HG03175 (cell line): ENCODE measurements around the gene CLRN2.
"Not testable (repeated sequence)": the region's sequence is repeated elsewhere in the genome, so short reads cannot be mapped to it uniquely, and the experiment has no call there.

ENCODE experiments used
- ATAC-seq: cut with Tn5 transposase; IDR thresholded peaks from one replicate; pipeline ENCODE4 v1.9.1; 2021; ENCODE audit warnings: mild to moderate bottlenecking, moderate library complexity; ENCODE audit not compliant: unreplicated experiment

Gene CLRN2

DNA sequence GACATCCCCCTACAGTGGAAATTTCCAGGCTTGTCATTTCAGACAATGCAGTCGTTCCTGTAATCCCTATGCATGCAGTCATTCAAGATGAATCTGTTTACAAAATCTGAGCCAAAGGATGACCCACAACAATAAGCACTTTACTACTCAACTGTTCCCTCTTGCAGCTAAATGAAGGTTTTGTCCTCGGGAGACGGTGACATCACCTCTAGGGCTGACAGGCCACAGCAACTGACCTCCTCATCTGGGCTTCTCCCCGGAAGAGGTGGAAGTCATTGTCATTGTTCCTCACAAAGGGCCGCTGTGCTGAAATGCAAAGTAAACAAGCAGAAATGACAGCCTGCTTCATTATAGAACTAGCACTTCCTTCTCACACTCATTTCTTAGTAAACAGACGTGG is 29.2 kb downstream of the CLRN2 start:
- no peak for ATAC-seq

DNA sequence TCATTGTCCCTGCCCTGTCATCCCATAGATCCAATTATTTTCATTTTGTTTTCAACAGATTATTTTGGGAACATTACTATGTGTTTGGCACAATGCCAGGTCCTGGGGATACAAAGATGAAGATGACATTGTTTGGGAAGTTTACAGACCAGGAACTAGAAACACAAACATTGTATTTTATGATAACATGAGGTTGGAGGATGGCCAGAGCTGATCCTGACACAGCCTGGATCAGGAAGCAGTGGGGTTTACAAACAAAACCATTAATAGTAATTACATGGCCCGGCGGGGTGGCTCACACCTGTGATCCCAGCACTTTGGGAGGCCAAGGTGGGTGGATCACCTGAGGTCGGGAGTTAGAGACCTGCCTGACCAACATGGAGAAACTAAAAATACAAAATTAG is 29.9 kb downstream of the CLRN2 start:
- no peak for ATAC-seq

DNA sequence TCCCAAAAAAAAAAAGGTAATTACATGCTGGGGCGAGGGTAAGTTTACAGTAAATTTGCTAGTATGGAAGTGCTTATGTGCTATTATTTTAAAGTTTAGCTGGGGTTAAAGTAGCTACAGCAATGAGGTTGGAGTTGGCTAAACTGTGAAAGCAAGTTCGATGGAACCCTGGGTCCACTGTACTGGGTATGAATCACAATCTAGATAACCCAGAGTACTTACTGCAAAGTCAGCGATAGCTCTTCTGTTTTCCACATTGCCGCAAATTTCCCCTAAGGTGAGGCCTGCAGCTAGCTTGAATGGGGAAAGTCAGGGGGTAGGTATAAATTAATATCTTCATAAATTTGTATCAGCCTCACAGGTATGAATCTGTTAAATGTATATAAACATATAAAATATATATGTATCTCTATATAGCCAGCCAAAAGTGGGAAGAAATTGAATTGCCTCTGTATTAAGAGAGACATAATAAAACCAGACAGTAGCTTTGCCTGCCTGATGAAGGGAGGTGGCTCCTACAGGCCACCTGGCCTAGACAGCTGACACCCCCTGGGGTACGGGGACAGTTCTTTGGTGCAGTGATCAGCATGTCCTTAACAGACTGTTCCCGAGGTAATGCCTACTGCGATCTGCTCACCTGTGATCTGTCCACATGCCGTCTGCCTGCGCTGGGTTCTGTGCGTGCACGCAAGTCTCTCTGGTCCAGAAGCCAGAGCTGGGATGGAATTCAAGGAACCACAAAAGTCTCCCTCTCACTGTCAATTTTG is 30.6 kb downstream of the CLRN2 start:
- ATAC-seq: no peak

DNA sequence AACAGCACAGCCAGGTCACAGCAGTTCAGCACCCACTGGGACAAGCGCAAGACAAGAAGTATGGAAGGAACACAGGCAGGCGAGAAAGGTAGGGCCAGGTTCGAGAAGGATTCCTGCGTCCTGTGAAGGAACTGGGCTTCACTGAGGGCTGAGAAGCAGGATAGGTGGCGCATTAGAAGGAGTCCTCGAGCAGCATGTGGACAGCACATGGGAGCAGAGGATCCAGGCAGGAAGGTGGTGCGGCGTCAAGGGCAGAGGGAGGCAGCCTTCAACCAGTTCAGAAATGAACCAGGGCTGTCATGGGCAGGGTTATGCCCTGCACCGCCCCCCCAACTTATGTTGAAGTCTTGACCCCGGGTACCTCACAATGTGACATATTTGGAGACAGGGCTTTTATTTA is 31.3 kb downstream of the CLRN2 start:
- no peak for ATAC-seq

DNA sequence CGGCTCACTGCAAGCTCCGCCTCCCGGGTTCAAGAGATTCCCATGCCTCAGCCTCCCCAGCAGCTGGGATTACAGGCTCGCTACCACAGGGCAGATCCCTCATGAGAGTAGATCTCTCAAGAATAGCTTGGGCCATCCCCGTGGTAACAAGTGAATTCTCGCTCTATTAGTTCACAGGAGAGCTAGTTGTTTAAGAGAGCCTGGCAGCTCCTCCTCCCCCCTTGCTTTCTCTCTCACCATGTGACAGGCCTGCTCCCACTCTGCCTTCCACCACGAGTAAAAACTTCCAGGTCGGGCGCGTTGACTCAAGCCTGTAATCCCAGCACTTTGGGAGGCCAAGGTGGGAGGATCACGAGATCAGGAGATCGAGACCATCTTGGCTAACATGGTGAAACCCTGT is 31.7 kb downstream of the CLRN2 start:
- ATAC-seq: no peak

DNA sequence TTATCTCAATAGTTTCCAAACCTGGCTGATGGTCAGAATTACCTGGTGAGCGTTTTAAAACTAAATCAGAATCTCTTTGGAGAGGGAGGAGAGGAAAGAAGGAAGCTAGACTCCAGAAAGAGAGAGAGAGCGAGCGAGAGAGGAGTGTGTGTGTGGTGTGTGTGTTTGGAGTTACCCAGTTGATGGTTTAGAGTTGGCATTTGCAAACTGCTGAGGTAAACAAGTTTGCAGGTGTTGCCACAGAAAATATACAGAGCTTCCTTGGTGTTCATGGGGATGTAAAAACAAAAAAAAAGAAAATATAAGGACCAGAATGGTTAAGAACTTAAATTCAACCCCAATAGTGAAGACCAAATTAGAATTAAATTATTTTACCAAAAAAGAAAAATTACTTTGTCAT is 35.6 kb downstream of the CLRN2 start:
- no peak for ATAC-seq

DNA sequence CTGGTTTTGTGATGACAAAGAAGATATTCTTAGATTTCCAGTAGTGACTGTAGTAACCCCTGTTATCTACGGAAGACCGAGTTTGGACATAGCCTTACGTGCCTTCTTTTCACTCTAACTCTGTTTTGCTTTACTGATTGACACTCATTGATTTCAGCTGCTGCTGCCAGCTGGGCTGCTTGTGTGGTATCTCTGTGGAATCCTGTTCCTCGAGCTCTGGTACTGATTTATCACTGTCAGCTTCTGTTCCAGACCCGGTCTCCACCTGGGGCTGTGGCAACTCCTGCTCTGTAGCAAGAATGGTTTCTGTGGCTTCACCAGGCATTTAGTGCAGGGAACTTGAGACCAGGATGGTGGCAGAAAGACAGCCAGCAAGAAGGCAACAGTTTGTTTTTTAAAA is 37.5 kb downstream of the CLRN2 start:
- ATAC-seq: no peak

DNA sequence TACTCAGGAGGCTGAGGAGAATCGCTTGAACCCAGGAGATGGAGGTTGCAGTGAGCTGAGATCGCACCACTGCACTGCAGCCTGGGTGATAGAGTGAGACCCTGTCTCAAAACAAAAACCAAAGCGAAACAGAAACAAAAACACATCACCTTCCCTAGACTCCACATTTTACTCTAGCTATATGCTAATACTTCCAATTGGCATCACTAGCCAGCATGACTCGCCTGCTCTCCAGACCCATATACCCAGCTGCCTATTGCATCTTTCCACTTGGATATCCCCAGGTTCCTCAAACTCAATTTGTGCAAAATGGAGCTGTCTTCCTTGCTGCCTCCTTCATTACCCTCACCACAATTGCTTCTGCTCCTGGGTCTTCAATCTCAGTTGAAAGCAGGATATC is 39.6 kb downstream of the CLRN2 start:
- no peak for ATAC-seq

DNA sequence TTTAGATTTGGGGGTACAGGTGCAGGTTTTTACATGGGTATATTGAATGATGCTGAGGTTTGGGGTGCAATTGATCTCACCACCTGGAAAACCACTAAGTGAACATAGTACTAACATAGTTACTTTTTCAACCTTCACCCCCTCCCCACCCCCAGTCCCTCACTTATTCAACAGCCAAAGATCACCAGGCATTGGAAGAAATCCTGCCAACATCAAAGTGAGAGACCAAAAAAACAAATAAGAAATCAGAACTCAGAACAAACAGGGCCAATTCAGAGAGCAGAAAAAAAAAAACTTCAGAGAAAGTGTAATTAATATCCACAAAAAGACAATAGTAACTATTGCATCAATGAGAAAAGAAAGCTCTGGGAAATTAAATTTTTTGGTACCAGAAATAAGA is 41.5 kb downstream of the CLRN2 start:
- ATAC-seq: no peak

DNA sequence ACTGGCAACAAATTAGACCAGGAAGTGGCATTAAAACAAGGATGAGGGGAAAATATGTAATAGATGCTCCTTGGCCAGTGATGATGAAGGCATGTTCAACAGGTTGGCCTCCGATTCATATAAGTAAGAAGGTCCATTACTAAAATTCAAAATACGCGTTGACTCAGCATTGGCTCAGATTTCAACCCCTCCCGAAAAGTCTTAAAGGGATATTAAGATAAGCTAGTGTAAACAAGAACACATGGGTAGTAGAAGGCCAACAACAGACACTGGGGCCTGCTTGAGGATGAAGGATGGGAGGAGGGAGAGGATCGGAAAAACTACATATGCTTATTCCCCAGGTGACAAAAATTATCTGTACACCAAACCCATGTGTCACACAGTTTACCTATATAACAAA is 42.9 kb downstream of the CLRN2 start:
- no peak for ATAC-seq

DNA sequence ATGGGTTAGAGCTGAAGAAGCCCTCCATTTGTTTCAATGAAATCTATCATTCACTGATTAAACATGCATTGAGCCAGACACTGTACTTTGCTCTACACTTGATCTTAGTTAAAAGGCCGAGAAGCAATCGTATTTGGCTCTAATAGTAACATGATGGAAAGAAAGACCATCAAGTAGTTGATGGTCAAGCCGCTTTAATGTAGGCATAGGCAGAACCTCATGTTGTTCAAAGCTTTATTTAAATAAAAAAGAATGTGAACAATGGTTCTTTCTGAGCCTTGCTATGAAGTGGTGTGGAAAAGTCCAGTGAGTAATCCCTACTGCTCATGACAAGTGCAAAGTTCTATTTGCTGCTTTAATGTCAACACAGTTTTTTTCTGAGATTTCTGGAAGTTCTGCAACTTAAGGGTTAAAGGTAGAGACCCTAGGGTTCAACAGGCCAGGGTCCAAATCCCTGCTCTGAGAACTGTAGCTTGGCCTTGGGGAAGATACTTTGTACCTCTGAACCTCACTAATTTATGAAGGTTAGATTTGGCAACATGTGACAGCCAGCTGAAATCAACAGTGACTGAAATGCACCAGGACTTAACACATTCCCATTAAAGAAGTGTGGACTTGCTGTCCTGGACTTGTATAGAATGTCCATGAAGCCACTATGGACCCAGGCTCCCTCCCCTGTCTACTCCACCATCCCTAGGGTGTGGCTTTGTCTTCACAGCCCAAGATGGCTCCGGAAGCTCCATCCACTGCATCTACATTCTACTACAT is 44.2 kb downstream of the CLRN2 start:
- no peak for ATAC-seq

DNA sequence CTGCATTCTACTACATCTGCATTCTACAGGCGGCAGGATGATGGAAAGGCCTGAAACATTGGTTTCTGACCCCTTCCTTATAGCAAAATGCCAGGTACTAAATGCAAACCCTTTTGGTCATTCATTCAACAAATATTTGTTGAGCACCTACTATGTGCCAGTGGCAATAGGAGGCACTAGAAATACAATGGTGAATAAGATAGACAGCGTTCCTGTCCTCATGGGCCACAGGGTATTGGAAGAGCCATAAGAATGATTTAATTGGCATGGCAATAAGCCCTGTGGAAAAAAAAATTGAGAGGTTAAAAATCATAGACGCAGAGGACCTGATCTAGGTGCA is 44.7 kb downstream of the CLRN2 start:
- no peak for ATAC-seq

DNA sequence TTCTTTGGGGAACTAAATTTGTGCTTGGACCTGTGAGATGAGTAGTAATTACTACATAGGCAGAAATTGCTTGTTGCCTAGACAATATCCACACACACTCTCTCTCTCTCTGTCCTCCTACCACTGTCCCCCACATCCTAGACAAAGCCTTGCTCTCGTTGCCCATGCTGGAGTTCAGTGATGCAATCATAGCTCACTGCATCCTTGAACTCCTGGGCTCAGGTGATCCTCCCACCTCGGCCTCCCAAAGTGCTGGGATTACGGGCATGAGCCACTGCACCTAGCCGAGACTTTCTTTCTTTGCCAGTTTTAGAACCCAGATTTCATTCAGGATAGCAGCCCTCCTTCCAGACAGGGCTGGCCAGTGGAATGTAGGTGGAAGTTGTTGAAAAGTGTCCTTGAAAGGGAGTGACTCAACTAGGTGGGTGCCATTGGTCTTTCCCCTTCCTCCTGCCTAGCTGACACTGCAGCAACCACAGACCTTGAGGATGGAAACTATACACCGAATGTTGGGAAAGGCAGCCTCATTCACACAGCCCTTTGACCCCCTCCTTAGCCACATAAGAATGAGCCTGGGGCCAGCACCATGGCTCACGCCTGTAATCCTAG is 45.2 kb downstream of the CLRN2 start:
- ATAC-seq: no peak

DNA sequence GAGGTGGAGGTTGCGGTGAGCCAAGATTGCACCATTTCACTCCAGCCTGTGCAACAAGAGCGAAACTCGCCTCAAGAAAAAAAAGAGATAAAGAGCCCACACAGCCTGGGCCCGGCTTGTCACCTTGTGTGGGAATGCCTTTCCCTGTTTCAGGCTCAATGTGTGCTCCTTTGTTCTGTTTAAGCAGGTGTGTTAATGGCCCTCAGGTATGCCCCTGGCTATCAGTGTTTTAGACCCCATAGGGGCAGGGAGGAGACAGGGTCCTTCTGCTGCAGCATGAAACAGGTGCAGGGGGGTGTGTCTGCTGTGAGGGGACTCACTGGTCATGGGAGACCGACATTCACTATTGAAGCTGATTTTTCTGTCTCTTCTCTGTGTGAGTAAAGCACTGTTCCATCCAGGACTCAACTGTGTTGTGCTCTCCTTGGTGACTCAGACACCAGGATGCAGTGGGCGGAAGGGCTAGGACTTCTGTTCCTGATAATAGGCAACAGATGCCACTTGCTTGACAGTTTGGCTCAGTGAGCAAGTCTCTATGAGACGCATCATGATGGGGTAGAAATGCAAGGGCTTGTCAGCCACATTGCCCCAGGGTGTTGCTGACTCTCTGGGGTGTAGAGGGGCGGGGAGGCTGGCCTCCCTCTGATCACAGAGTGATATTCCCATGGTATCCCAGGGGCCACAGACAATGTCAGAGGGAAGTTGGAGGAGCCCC is 46.4 kb downstream of the CLRN2 start:
- ATAC-seq: no peak

DNA sequence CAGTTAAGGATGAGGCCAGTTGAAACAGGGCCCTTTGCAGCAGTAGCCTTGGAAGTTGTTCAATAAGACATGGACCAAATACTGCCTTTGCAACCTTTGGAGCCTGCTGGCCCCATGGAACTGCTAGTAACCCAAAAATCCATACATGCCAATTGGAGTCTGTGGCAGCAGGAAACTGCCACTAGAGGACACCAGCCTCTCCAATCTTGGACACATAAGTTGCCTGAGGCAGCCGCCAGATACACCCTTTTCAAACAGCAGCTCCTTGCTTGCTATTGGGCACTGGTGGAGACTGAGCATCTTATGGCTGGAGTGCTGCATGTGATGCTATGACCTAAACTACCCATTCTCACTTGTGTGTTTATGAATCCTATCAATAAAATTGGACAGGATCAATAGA is 47.2 kb downstream of the CLRN2 start:
- ATAC-seq: no peak

DNA sequence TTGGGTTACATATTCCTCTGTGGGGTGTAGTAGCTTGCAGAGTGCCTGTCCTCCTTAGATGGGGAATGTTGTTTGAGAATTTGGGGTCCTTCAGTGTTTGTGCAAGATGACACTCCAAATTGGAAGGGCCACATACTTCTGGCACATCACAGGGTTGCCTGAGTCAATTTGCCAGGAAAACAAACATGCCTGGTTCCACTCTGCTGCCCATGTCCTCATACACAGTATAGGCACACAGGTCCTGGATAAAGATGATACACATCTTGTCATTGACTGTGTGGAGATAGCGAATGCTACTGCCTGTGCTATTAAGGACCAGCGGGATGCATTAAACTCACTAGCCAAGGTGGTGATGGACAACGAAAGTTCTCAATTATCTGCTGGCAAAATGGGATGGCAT is 50.9 kb downstream of the CLRN2 start:
- no peak for ATAC-seq

DNA sequence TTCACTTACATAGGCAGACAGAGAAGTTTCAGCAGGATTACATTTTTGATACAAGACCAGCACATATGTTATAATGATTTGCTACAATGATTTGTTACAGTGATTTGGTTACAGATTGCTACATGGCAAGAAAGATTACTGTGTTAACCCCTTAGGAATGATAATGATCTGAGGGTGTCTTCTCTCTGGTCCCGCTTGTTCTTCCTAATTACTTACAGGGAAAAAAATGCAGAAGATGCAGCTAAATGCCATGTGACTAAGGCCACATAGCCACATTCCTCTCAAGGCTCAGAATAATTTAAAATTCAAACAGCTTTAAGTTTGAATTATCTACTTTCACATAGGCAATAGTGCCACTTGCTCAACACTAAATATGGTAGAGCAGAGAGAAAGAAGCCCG is 52.3 kb downstream of the CLRN2 start:
- ATAC-seq: no peak

DNA sequence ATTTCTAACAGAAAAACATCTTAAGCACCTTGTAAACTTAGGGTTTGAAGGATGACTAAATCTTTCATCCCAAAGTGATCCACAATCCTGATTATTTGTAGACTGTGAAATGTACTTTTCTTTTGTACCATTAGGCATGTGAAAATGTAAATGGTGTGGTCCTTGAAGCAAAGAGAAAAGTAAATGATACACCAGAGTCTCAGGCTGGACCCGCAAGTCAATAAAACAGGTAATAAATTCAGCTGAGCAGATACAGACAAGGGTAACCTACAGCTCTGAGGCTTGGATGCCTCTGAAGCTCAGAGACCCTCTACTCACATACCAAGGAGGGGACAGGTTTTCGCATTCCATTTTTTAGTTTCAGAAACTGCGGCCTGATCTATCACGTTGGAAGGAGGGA is 59.2 kb downstream of the CLRN2 start:
- ATAC-seq: no peak

DNA sequence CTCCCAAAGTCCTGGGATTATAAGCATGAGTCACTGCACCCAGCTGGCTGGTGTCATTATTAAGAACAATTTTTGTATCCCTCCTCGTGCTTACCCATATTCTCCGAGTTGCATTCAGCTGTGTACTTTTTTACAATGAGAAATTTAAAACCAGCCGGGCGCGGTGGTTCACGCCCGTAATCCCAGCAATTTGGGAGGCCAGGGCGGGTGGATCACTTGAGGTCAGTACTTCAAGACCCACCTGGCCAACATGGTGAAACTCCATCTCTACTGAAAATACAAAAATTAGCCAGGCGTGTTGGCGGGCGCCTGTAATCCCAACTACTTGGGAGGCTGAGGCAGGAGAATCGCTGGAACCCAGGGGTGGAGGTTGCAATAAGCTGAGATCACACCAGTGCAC is 60.2 kb downstream of the CLRN2 start:
- not testable (repeated sequence) for ATAC-seq
